GM10266 (cell line): ENCODE data around the gene NCKAP5.

Experiments used
- DNase-seq: peaks from one replicate; pipeline ENCODE4 v3.0.0; 2012; ENCODE audit errors: extremely low spot score
- CTCF ChIP-seq: IDR thresholded peaks from 2 replicates; pipeline ENCODE4 v1.5.1; 2012; ENCODE audit warnings: mild to moderate bottlenecking, low read depth; ENCODE audit not compliant: control insufficient read depth, insufficient read depth; ENCODE audit errors: missing control alignments

Gene NCKAP5

GRCh38 chr2:132681766-132682165 is 886.5 kb downstream of the NCKAP5 start:
- no peak for TF ChIP-seq CTCF
- no peak for DNase-seq

GRCh38 chr2:132680544-132680943 is 887.7 kb downstream of the NCKAP5 start:
- DNase-seq: no peak
- no peak for TF ChIP-seq CTCF

- DNase-seq: no peak
- TF ChIP-seq CTCF: no peak
Measured at GRCh38 chr2:132678483-132678882, 889.8 kb downstream of the NCKAP5 start.

DNA sequence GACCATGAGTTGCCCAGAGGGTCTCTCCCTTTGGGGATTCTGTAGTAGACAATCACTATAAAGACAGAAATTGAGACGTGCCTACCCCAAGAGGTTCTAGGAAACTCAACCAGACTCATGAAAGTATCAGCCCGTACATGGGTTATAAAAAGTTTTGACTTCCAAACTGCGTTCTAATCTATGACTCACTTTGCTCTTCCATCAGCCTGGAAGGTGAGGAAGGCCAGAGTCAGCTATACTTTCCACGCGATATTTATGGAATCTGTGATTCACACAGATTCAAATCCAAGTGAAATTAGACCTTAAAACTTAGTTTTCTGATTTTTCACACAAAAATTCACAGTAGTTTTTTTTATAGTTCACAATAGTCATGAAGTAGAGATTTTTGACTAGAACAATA is 890.6 kb downstream of the NCKAP5 start:
- TF ChIP-seq CTCF: no peak
- DNase-seq: no peak

DNA sequence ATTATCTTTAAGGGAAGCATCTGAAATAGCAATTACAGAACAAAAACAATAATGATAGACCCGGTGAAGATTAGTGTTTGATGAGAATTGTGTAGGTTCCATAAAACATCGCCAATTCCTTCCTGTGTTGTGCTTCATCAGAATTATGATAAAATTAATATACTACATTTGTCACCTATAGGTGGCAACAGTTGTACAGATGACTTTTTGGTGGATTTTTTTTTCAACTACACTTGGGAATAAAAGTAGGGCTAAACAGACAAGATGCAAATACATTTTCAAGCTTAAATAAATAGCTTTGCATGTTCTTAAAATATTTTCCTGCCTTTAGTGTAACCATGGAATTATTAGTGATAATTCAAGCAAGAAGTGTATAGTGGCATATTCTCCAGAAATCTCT is 891.3 kb downstream of the NCKAP5 start:
- TF ChIP-seq CTCF: no peak
- DNase-seq: no peak

DNA sequence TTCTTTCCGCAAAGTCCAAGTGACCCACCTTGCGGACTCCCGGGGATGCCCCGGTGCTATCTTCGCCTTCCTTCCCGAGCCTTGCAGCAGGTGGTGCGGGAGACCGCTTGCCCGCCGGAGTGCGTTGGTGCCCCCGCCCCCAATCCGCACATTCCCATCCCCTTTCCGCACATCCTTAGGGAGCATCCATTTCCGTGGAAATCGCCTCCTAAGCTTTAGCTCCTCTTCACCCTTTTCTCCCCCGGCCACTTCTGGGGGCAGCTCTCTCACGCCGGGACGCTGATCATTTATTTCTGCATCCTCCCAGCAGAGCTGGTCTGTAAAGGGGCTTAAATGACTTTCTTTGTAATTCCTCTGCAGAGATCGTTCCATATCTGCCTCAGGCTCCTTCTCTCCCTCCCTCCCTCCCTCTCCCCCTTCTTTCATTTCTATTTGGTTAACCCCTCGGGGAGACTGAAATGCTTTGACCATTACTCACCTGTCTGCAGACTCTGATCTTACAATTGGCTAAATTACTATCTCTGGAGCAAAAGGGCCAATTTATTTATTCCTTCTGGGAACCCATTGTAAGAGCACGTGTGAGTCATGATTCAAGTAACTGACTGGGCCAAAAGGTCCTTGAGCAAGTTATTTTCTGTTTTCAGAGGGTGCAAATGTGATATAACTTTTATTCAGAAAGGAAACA is 897.0 kb downstream of the NCKAP5 start:
- no peak for TF ChIP-seq CTCF
- no peak for DNase-seq

GRCh38 chr2:132670496-132671150 is 897.6 kb downstream of the NCKAP5 start:
- DNase-seq: no peak
- TF ChIP-seq CTCF: no peak
